Upper lobe of right lung (tissue), 1 donor: ENCODE results near the gene SDS. TPM values are rescaled to one million over a fixed set of nuclear protein-coding genes. Genes with fewer than 3 reads are reported as not detected.

Experiments used
- ATAC-seq: fragments of 200-7000 bp; cut with Tn5 transposase; one replicate; pipeline ENCODE4 v1.9.1; 2020; ENCODE audit warnings: mild to moderate bottlenecking, moderate library complexity
- DNase-seq: peaks from one replicate; pipeline ENCODE4 v3.0.0-alpha.2; 2020
- H3K27ac ChIP-seq: fragments of 200-600 bp; one replicate; pipeline ENCODE4 v1.8.0; 2022
- H3K27me3 ChIP-seq: fragments of 200-600 bp; one replicate; pipeline ENCODE4 v1.8.0; 2022; ENCODE audit warnings: mild to moderate bottlenecking
- H3K36me3 ChIP-seq: fragments of 200-600 bp; one replicate; pipeline ENCODE4 v1.8.0; 2022
- H3K4me1 ChIP-seq: fragments of 200-600 bp; one replicate; pipeline ENCODE4 v1.8.0; 2022
- H3K4me3 ChIP-seq: fragments of 200-600 bp; one replicate; pipeline ENCODE4 v1.8.0; 2022; ENCODE audit warnings: mild to moderate bottlenecking
- H3K9me3 ChIP-seq: fragments of 200-600 bp; one replicate; pipeline ENCODE4 v1.8.0; 2022
- intact Hi-C: fragments of 100-400 bp; cut with DNase I; formaldehyde crosslinking; loops from one replicate; pipeline ENCODE4 v1.11.0; 2022
- total RNA-seq: library from RNA; stranded (reverse); fragmentation: NEBNext Ultra II Directional; extraction: Animal tissue kit (Norgen Biotek cat#: 25700); gene quantifications from one replicate; pipeline ENCODE4 v1.2.1, GENCODE V29; 2021
- TF ChIP-seq, protein P1 (sequence below): fragments of 200-600 bp; IDR thresholded peaks from one replicate; pipeline ENCODE4 v1.8.0; 2022; ENCODE audit warnings: antibody characterized with exemption
- donor health status: DM: no; HTN: yes; CAD: no; lungs with severe emphysema.

SDS gene
- total RNA-seq, 1 donor from 2014 or later: 2.4 TPM

DNA sequence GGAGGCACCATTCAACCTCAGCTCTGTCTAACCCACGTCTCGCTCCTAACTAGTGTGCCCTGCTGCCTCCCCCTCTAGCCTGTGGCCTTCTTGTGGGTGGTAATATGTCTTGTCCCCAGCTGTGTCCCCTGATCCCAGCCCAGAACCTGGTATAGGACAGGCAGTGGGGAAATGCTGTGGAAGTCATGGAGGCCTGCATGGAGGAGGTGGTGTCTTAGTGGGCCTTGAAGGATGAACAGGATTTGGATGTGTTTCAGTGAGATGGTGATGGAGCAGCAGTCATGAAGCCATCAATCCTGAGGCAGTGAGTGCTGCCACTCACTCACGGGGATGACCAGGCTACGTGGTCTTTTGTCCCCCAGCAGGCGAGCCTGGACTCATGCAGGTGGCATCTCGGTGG lies 31.9 kb downstream of the SDS start:
- H3K9me3 ChIP-seq: no peaks in the 10 kb centered on the region
- ATAC-seq: no peak
- TF ChIP-seq, protein P1, sequence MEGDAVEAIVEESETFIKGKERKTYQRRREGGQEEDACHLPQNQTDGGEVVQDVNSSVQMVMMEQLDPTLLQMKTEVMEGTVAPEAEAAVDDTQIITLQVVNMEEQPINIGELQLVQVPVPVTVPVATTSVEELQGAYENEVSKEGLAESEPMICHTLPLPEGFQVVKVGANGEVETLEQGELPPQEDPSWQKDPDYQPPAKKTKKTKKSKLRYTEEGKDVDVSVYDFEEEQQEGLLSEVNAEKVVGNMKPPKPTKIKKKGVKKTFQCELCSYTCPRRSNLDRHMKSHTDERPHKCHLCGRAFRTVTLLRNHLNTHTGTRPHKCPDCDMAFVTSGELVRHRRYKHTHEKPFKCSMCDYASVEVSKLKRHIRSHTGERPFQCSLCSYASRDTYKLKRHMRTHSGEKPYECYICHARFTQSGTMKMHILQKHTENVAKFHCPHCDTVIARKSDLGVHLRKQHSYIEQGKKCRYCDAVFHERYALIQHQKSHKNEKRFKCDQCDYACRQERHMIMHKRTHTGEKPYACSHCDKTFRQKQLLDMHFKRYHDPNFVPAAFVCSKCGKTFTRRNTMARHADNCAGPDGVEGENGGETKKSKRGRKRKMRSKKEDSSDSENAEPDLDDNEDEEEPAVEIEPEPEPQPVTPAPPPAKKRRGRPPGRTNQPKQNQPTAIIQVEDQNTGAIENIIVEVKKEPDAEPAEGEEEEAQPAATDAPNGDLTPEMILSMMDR: no peak

DNA sequence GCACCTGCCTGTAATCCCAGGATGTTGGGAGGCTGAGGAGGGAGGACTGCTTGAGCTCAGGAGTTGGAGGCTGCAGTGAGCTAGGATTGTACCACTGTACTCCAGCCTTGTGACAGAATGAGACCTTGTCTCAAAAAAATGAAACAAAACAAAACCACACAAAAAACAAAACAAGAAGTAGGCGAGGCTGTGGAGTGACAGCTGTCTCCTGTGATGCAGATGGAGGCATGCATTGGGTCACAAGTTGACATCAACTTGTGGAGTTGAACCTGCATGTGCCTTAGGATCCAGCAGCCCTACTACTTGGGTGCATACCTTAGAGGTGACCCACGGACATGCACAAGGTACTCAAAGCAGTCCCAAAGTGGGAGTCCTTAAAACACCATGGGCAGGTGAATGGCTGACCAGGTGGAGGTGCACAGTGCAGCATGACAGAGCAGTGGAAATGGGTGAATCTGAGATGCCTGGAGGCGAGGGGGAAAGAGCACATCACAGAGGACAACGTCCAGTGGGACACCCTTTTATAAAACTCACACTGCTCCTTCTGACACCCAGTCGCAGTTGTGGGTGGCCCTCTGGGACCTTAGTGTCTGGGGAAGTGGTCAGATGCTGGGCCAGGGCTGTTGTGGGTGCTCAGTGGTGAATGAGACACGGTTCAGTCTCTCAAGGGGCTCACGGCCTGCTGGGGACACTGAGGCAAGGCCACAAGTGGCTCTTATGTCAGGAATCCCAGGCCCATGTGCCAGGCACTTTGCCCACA lies 32.6 kb downstream of the SDS start:
- H3K4me1 ChIP-seq: no peaks in the 10 kb centered on the region
- TF ChIP-seq, protein P1: no peak
- H3K27ac ChIP-seq: no peak overlapping the region
- ATAC-seq (no peak), DNase-seq (no peak)
- H3K4me3 ChIP-seq: no peak overlapping the region
- peaks cover 26% of the 10 kb centered on the region for H3K36me3 ChIP-seq
- intact Hi-C loops: no loop called here
- no peaks in the 10 kb centered on the region for H3K9me3 ChIP-seq
- H3K27me3 ChIP-seq: no peaks in the 10 kb centered on the region

More for the DNA sequence above, 31.9 kb downstream of the SDS start:
- intact Hi-C loops: no loop called here
- Histone ChIP-seq H3K4me1 (no peaks in the 10 kb centered on the region), H3K27me3 (no peaks in the 10 kb centered on the region), H3K36me3 (peaks cover 31% of the 10 kb centered on the region), H3K27ac (no peak overlapping the region), H3K4me3 (no peak overlapping the region)
- DNase-seq: no peak

DNA sequence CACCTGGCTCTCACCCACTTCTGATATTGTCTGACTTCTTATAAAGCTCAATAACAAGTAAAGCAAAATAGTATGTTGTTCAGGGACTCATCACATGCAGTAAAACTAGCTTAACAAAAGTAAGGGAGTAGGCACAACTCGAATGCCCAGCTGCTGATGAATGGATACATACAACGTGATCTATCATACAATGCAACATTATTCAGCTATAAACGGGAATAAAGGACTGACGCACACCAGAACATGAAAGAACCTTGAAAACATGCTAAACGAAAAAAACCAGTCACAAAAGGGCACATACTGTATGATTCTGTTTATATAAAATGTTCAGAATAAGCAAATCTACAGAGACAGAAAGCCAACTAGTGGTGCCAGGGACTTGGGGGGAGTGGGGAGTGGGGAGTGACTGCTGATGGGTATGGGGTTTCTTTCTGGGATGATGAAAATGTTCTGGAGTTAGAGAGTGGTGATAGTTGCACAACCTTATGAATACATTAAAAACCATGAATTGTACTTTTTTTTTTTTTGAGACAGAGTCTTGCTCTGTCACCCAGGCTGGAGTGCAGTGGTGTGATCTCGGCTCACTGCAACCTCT lies 34.2 kb downstream of the SDS start:
- ATAC-seq (no peak), DNase-seq (no peak)
- H3K4me3 ChIP-seq: no peak overlapping the region
- H3K27ac ChIP-seq: no peak overlapping the region
- peaks cover 19% of the 10 kb centered on the region for H3K36me3 ChIP-seq
- no peaks in the 10 kb centered on the region for H3K4me1 ChIP-seq
- intact Hi-C loops: no loop called here
- no peaks in the 10 kb centered on the region for H3K27me3 ChIP-seq
- H3K9me3 ChIP-seq: no peaks in the 10 kb centered on the region
- TF ChIP-seq, protein P1: no peak

DNA sequence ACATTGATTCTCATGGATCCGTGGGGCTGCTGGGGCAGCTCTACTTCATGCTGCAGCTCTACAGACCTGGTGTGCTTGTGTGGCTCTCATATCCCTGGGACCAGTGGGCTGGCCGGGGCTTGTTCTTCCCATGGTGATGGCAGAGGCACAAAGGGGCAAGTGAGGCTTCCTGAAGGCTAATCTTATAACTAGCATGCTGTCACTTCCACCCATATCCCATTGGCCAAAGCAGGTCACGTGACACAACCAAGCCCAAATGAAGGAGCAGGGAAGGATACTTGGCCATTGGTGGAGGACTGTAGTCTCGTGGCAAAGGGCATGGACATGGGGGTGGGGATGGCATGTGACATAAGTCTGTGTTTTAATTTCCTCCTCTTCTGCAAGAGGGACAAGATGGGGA lies 35.4 kb downstream of the SDS start:
- ATAC-seq (no peak), DNase-seq (no peak)
- Histone ChIP-seq H3K9me3 (no peaks in the 10 kb centered on the region), H3K27ac (no peak overlapping the region), H3K4me3 (no peak overlapping the region), H3K4me1 (no peaks in the 10 kb centered on the region), H3K27me3 (no peaks in the 10 kb centered on the region), H3K36me3 (peaks cover 11% of the 10 kb centered on the region)
- intact Hi-C loops: no loop called here
- TF ChIP-seq, protein P1: no peak

DNA sequence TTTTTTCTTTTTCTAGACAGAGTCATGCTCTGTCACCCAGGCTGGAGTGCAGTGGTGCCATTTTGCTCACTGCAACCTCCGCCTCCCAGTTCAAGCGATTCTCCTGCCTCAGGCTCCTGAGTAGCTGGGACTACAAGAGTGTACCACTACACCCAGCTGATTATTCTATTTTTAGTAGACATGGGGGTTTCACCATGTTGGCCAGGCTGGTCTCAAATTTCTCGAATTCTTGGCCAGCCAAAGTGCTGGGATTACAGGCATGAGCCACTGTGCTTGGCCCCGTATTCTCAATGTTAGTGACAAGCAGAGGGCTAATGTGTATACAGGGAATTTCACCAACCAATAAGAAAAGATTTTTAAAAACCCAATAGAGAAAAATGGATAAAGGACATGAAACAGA lies 36.9 kb downstream of the SDS start:
- DNase-seq (no peak), ATAC-seq (no peak)
- H3K27me3 ChIP-seq: no peaks in the 10 kb centered on the region
- no peak overlapping the region for H3K27ac ChIP-seq
- no peaks in the 10 kb centered on the region for H3K36me3 ChIP-seq
- H3K4me1 ChIP-seq: no peaks in the 10 kb centered on the region
- TF ChIP-seq, protein P1: no peak
- no peak overlapping the region for H3K4me3 ChIP-seq
- intact Hi-C loops: no loop called here
- no peaks in the 10 kb centered on the region for H3K9me3 ChIP-seq
